ENCODE results near the gene MRPS30. TPM values are rescaled to one million over a fixed set of nuclear protein-coding genes. Genes with fewer than 3 reads are reported as not detected.

MRPS30 gene
- 53.7 and 63.3 TPM in 2 replicates for total RNA-seq

GRCh38 chr5:44808435-44809214, at the start of gene MRPS30:
Gene MRPS30, plus strand, starts transcription at chr5:44808947. Its CDS starts 16 bp downstream, at chr5:44808963.

